SK-N-MC (cell line): ENCODE results near the gene RALGDS.
A peak's percentile ranks its signal among the peaks of the same experiment; 100 is the strongest.

ENCODE experiments used
- DNase-seq: peaks from one replicate; pipeline ENCODE4 v3.0.0-alpha.2; 2011; ENCODE audit warnings: low read depth, low spot score
- H3K27ac ChIP-seq: fragments of 200-600 bp; sonication (generic); 2 replicates; pipeline ENCODE4 v1.5.1; 2016; ENCODE audit warnings: mixed run types
- H3K36me3 ChIP-seq: fragments of 200-600 bp; sonication (generic); 2 replicates; pipeline ENCODE4 v1.6.1; 2017; ENCODE audit warnings: antibody characterized with exemption, low read length, mixed read lengths; ENCODE audit not compliant: insufficient read depth
- H3K4me3 ChIP-seq: fragments of 200-600 bp; sonication (generic); 2 replicates; pipeline ENCODE4 v1.5.1; 2016
- H3K9ac ChIP-seq: fragments of 200-600 bp; sonication (generic); 2 replicates; pipeline ENCODE4 v1.8.0; 2017; ENCODE audit warnings: mixed run types, mixed read lengths; ENCODE audit not compliant: insufficient read length
- H3K9me3 ChIP-seq: fragments of 200-600 bp; sonication (generic); 2 replicates; pipeline ENCODE4 v1.6.1; 2017; ENCODE audit warnings: low read depth, mild to moderate bottlenecking, antibody characterized with exemption, low read length, moderate library complexity, mixed read lengths
- EZH2 ChIP-seq: fragments of 200-600 bp; sonication (generic); IDR thresholded peaks from one replicate; pipeline ENCODE4 v1.6.1; 2017; ENCODE audit warnings: antibody characterized with exemption
- FOXP2 ChIP-seq: optimal IDR thresholded peaks from 2 replicates; pipeline ENCODE3; 2011; ENCODE audit warnings: mild to moderate bottlenecking, moderate library complexity; ENCODE audit not compliant: insufficient read depth; ENCODE audit errors: extremely low read length, control extremely low read depth
- POLR2AphosphoS5 ChIP-seq: IDR thresholded peaks from 2 replicates; pipeline ENCODE4 v1.6.1; 2012; ENCODE audit warnings: mild to moderate bottlenecking, low read depth, low read length, borderline replicate concordance

RALGDS gene

DNA sequence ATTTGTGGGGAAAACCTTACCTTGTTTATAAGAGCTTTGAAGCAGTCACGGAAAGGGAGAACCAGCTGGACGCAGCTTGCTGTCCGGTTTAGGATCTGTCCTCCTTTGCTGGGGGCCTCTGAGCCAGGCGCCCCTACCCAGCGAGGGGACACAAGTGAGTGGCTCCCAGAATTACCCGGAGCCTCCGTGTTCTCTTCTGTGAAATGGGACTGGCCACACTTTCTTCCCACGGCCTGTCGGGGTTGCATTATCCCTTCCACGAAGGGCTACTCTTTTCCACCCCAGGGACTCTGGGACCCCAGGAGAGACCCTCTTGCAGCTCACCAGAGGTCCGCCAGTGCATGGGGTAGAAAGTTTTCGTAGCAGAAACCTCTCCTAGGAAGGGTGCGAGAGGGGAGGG is 43.2 kb upstream of the RALGDS start:
- peak overlapping the region; percentile 76 for H3K4me3 ChIP-seq

DNA sequence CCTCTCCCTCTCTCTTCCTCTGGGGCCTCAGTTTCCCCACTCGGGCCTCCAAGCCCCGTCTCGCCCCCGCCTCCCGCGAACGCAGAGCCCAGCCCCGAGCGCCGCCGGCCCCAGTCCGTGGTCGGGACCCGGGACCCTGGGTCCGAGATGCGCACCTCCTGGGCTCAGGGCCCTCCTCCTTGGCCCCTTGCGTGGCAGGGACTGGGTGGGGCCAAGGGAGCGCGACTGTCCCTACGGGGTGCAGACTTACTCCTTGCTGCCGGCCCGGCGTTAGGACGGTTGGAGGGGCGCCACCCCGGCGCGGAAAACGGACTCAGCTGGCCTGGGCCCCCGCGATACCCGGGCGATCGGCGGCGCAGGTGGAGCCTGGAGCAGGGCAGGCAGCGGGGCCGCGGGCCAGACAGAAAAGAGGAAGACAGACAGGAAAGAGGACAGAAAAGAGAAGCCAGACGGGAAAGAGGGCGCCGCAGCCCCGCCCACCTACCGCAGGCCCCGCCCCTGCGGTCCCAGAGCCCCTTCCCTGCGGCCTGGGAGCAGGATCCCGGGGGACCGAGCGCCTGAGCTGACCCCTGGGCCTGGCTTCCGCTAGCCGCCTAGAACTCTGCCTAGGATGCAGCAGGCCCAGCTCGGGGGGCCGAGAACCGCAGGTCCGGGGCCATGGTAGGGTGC is 42.6 kb upstream of the RALGDS start, which contains the start of gene GBGT1:
TSS of gene GBGT1 (minus strand) at position 411 of the 669 bp plus-strand sequence. CDS start 1,502 bp downstream, outside the sequence.
- Histone ChIP-seq H3K36me3 (no peaks in the 10 kb centered on the region), H3K9me3 (no peaks in the 10 kb centered on the region), H3K4me3 (peak within 1 kb of the TSS; percentile 76), H3K9ac (peak within 1 kb of the TSS; percentile 59), H3K27ac (no peak within 1 kb of the TSS)
- no peak for TF ChIP-seq FOXP2
- TF ChIP-seq EZH2: no peak
- no peak for TF ChIP-seq POLR2AphosphoS5
- no peak for DNase-seq

More for the DNA sequence above, 43.2 kb upstream of the RALGDS start:
- Histone ChIP-seq H3K36me3 (no peaks in the 10 kb centered on the region), H3K9ac (no peak overlapping the region), H3K9me3 (no peaks in the 10 kb centered on the region), H3K27ac (no peak overlapping the region)
- DNase-seq: no peak
- TF ChIP-seq EZH2 (no peak), FOXP2 (no peak), POLR2AphosphoS5 (no peak)

DNA sequence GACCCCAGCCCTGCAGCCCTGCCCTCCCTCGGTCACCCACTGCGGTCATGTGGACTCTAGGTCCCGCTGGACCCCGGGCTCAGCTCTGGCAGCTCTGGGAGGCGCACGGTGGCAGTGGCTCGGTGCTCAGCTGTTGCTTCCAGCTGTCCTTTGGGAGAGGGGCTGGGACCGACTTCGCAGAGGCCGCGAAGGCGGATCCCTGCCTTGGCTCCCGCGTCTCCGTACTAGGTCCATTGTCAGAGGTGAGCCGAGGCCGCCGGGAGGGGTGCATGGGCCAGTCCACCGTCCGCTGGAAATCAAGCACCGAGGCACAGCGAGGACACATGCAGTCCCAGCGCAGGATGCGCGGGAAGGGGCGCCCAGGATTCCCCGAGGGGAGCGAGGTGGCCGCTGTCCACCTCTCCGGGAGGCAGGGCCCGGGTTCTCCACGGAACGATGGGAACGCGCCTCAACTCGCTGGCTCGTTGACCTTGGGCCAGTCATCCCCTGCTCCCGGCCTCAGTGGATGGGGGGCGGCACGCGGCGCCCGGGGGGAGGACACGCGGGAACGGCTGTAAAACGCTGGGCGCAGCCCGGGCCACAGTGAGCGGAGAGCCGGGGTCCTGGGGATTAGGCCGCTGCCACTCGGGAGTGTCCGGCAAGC is 41.9 kb upstream of the RALGDS start:
- Histone ChIP-seq H3K9me3 (no peaks in the 10 kb centered on the region), H3K4me3 (peak overlapping the region; percentile 76), H3K9ac (no peak overlapping the region), H3K36me3 (no peaks in the 10 kb centered on the region), H3K27ac (no peak overlapping the region)
- DNase-seq: no peak
- no peak for TF ChIP-seq FOXP2
- TF ChIP-seq EZH2: no peak
- no peak for TF ChIP-seq POLR2AphosphoS5

DNA sequence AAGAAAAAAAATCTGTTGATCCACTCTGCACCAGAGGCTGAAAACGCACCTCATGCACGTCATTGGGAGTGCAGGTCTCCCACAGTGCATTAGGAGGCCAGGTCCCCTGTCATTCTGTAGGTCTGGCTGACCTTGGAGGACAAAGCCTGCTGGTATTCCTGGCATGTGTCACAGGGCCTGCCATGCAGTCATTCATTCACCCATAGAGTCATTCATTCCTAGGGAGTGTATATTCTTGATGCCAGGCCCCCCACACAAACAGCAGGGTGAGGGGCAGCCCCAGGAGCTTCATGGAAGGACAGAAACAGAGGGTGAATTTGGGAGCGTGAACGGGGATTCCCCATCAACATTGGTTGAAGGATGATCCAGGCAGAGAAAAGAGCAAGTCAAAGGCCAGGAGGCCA is 40.5 kb upstream of the RALGDS start:
- no peak overlapping the region for H3K27ac ChIP-seq
- H3K9ac ChIP-seq: no peak overlapping the region
- no peaks in the 10 kb centered on the region for H3K36me3 ChIP-seq
- TF ChIP-seq POLR2AphosphoS5: no peak
- no peak for TF ChIP-seq FOXP2
- no peak for TF ChIP-seq EZH2
- no peak overlapping the region for H3K4me3 ChIP-seq
- no peaks in the 10 kb centered on the region for H3K9me3 ChIP-seq
- no peak for DNase-seq

DNA sequence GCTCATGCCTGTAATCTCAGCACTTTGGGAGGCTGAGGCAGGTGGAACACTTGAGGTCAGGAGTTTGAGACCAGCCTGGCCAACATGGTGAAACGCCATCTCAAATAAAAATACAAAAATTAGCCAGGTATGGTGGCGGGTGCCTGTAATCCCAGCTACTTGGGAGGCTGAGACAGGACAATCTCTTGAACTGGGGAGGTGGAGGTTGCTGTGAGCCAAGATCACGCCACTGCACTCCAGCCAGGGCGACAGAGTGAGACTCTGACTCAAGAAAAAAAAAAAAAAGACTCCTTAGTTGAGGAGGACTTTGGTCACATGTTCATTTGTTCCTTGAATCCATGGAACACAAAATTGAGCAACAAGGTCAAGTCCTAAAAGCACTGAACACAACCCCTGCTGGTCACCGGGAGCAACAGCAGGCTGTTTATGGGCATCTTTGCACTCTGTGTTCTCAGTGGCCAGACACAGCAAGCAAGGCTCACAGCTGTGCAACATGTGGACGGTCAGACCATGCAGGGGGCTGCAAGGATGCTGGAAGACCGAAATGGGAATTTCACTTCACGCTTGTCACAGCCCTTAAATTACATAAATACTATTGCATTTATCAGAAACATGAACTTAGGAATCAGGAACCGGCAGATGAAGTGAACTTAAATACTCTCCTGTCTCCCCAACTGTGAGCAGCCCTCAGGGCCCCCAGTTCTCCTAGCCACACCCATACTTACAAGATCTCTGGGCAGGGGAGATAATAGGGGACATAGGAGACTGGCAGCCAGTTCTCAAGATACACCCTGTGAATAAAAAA is 39.9 kb upstream of the RALGDS start:
- TF ChIP-seq POLR2AphosphoS5 (no peak), FOXP2 (no peak), EZH2 (no peak)
- Histone ChIP-seq H3K9ac (no peak overlapping the region), H3K4me3 (no peak overlapping the region), H3K9me3 (no peaks in the 10 kb centered on the region), H3K27ac (no peak overlapping the region), H3K36me3 (no peaks in the 10 kb centered on the region)
- no peak for DNase-seq

DNA sequence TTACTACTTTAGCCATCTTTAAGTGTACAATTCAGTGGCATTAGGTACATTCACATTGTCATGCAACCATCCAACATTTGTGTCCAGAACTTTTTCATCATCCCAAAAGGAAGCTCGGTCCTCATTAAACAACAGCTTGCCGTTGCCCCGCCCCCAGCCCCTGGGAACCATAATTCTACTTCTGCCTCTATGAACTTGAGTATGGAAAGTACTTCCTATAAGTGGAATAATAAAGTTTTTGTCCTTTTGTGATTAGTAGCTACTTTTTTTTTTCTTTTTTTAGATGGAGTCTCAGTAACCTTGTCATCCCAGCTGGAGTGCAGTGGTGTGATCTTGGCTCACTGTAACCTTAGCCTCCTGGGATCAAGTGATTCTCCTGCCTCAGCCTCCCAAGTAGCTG is 37.7 kb upstream of the RALGDS start:
- Histone ChIP-seq H3K27ac (no peak overlapping the region), H3K4me3 (no peak overlapping the region), H3K9me3 (no peaks in the 10 kb centered on the region), H3K36me3 (no peaks in the 10 kb centered on the region), H3K9ac (no peak overlapping the region)
- no peak for TF ChIP-seq EZH2
- TF ChIP-seq POLR2AphosphoS5: no peak
- TF ChIP-seq FOXP2: no peak
- no peak for DNase-seq

DNA sequence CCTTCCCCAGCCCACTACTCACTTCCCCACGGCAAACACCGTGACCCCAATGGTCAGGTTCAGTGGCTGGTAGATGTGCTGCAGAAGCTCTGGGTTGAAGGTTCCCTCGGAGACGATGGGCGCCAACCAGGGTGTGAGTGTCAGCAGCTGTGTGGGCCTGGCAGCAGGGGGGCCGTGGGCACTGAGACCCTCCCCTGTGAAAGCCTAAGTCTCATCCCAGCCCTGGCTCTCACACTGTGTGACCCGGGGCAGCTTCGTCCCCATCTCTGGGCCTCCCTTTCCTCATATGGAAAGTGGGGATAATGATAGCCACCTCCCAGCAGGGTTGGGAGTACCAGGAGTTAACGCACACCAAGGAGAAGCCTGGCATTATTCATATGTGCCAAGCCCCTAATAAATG is 34.1 kb upstream of the RALGDS start:
- DNase-seq: no peak
- Histone ChIP-seq H3K36me3 (no peaks in the 10 kb centered on the region), H3K9ac (no peak overlapping the region), H3K9me3 (no peaks in the 10 kb centered on the region), H3K4me3 (no peak overlapping the region), H3K27ac (no peak overlapping the region)
- no peak for TF ChIP-seq FOXP2
- no peak for TF ChIP-seq EZH2
- no peak for TF ChIP-seq POLR2AphosphoS5
